ENCODE measurements around the gene RAB13. TPM values are rescaled to one million over a fixed set of nuclear protein-coding genes. Genes with fewer than 3 reads are reported as not detected.

The RAB13 gene
- total RNA-seq, 1 donor from 2014 or later, result 24.2 TPM

DNA sequence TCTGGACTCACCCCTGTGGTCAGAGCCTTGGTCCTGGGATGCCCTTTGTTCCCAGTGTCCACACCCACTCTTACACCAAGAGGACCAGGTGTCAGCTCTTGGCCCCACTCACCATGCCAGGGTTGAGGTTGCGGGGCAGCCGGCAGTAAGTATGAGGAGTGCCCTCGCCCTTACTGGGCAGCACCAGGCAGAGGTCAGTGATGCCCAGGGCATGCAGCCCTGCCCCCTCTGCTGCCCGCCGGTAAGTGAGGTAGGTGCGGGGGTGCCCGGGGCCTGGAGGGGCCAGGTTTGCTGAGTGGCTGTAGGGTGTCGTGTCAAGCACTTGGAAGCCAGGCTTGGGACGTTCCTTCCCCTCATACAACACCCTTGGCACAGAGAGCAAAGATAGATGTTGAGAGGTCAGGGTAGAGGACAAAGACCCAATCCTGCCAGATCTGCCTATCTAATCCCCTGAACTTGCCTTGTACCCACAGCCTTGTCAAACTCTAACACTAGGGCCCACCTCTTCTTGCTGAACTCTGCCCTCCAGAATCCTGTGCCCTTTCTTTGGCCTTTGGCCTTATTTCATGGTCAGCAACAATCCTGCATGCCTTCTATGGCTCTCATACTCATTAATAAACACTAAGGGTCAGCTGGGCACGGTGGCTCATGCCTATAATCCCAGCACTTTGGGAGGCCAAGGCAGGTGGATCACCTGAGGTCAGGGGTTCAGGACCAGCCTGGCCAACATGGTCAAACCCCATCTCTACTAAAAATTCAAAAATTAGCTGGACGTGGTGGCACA lies 43.2 kb downstream of the RAB13 start:
- FAIRE-seq (no peak), DNase-seq (ENCODE audit: low read depth) (no peak)
- no peaks in the 10 kb centered on the region for H3K27me3 ChIP-seq (ENCODE audit: control insufficient read depth, insufficient read depth, low read length)
- H3K36me3 ChIP-seq (ENCODE audit: control insufficient read depth, insufficient read depth, low read length), result peaks cover 23% of the 10 kb centered on the region
- H3K4me3 ChIP-seq (ENCODE audit: low read depth, low read length), result no peak overlapping the region
- TF ChIP-seq, protein P1, sequence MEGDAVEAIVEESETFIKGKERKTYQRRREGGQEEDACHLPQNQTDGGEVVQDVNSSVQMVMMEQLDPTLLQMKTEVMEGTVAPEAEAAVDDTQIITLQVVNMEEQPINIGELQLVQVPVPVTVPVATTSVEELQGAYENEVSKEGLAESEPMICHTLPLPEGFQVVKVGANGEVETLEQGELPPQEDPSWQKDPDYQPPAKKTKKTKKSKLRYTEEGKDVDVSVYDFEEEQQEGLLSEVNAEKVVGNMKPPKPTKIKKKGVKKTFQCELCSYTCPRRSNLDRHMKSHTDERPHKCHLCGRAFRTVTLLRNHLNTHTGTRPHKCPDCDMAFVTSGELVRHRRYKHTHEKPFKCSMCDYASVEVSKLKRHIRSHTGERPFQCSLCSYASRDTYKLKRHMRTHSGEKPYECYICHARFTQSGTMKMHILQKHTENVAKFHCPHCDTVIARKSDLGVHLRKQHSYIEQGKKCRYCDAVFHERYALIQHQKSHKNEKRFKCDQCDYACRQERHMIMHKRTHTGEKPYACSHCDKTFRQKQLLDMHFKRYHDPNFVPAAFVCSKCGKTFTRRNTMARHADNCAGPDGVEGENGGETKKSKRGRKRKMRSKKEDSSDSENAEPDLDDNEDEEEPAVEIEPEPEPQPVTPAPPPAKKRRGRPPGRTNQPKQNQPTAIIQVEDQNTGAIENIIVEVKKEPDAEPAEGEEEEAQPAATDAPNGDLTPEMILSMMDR (IDR thresholded peaks at IDR 0.05; ENCODE audit: insufficient read depth, low read length, severe bottlenecking), result no peak

DNA sequence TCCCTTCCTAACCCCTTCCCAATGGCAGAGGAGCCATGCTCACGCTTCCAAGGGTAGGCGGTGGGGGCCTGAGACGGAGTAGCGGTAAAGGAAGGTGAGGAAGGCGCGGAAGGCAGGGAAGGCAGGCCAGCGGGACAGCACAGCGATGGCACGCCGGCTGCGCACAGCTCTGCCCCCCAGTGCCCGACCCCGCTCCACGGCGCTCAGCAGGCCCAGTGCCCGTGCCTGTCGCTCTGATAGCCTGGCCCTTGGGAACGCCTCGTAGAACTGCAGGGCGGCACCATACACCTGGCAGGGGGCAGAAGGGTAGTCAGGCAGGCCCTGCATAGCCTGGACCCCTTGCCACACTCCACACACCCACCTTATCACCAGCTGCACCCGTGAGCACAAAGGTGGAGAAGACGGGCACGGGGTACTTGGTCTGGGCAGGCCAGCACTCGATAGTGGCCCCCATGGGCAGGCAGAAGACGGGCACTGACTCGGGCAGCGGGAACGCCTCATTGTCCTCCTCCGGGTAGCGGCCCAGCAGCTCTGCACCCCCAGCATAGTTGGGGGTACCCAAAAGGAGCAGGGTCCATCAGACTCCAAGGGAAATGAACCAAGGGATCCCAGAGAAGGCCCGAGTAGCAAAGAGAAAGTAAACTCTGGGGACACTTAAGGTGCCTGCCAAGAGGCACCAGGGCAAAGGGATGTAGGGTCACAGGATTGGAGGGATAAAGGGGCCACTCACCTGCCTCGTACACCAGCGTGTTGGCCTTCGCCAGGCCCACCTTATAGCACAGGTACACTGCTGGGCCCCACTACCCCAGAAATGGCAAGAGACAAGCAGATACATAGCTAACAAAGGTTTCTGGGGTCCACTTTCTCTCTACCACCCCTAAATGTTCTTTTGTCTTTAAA lies 44.1 kb downstream of the RAB13 start:
- no peak for FAIRE-seq
- Histone ChIP-seq H3K27me3 (ENCODE audit: control insufficient read depth, insufficient read depth, low read length) (no peaks in the 10 kb centered on the region), H3K4me3 (ENCODE audit: low read depth, low read length) (no peak overlapping the region), H3K36me3 (ENCODE audit: control insufficient read depth, insufficient read depth, low read length) (peaks cover 28% of the 10 kb centered on the region)
- DNase-seq (ENCODE audit: low read depth), result no peak
- TF ChIP-seq, protein P1 (IDR thresholded peaks at IDR 0.05; ENCODE audit: insufficient read depth, low read length, severe bottlenecking), result no peak

- Histone ChIP-seq H3K36me3 (ENCODE audit: control insufficient read depth, insufficient read depth, low read length) (peaks cover 34% of the 10 kb centered on the region), H3K4me3 (ENCODE audit: low read depth, low read length) (no peak overlapping the region), H3K27me3 (ENCODE audit: control insufficient read depth, insufficient read depth, low read length) (no peaks in the 10 kb centered on the region)
- FAIRE-seq (no peak), DNase-seq (ENCODE audit: low read depth) (no peak)
- TF ChIP-seq, protein P1 (IDR thresholded peaks at IDR 0.05; ENCODE audit: insufficient read depth, low read length, severe bottlenecking), result no peak
Measured at GRCh38 chr1:153940756-153941155, 45.4 kb downstream of the RAB13 start.

DNA sequence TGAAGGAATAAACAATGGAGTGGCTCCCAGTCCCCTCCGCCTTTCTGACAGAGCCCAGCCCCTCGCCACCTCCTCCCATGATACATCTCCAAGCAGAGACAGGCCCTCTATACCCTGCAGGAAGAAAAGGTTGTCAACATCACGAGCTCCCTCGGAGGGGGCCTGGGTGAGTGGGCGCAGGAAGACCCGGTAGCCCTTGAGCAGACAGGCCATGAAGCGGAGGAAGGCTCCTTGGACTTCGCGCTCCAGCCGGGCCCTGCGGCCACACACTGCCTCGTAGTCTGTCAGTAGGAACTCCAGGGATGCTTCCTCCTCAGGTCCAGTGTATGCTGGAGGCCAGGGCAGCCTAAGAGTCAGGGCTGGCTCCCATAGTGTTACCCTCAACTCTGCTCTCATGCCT lies 46.7 kb downstream of the RAB13 start:
- no peaks in the 10 kb centered on the region for H3K27me3 ChIP-seq (ENCODE audit: control insufficient read depth, insufficient read depth, low read length)
- no peak overlapping the region for H3K4me3 ChIP-seq (ENCODE audit: low read depth, low read length)
- DNase-seq (ENCODE audit: low read depth) (no peak), FAIRE-seq (no peak)
- TF ChIP-seq, protein P1 (IDR thresholded peaks at IDR 0.05; ENCODE audit: insufficient read depth, low read length, severe bottlenecking), result no peak
- peaks cover 36% of the 10 kb centered on the region for H3K36me3 ChIP-seq (ENCODE audit: control insufficient read depth, insufficient read depth, low read length)

GRCh38 chr1:153938996-153939395 lies 47.1 kb downstream of the RAB13 start:
- FAIRE-seq (no peak), DNase-seq (ENCODE audit: low read depth) (no peak)
- Histone ChIP-seq H3K27me3 (ENCODE audit: control insufficient read depth, insufficient read depth, low read length) (no peaks in the 10 kb centered on the region), H3K4me3 (ENCODE audit: low read depth, low read length) (no peak overlapping the region), H3K36me3 (ENCODE audit: control insufficient read depth, insufficient read depth, low read length) (peaks cover 36% of the 10 kb centered on the region)
- TF ChIP-seq, protein P1 (IDR thresholded peaks at IDR 0.05; ENCODE audit: insufficient read depth, low read length, severe bottlenecking), result no peak
